Neutrophil (primary cell): ENCODE data around the gene EXOC6B.

Experiments
- H3K27ac ChIP-seq: fragments of 200-600 bp; sonication (generic); 2 replicates; pipeline ENCODE4 v1.5.1; 2016; ENCODE audit warnings: mild to moderate bottlenecking, moderate library complexity
- H3K27me3 ChIP-seq: fragments of 200-600 bp; sonication (generic); 2 replicates; pipeline ENCODE4 v1.6.0; 2016; ENCODE audit warnings: mild to moderate bottlenecking
- H3K36me3 ChIP-seq: fragments of 200-600 bp; sonication (generic); 2 replicates; pipeline ENCODE4 v1.5.1; 2017
- H3K4me1 ChIP-seq, 2 experiments: fragments of 200-600 bp in 1 of 2; sonication (generic) in 1 of 2; 1 replicate in 1 of 2; 2 replicates in 1 of 2; pipeline versions ENCODE4 v1.5.1 to v1.6.1; 2013 to 2016; ENCODE audit warnings: low read depth in 1 of 2, low read length in 1 of 2, mild to moderate bottlenecking in 1 of 2, moderate library complexity in 1 of 2; ENCODE audit not compliant: control insufficient read depth in 1 of 2, insufficient read depth in 1 of 2
- H3K4me3 ChIP-seq, 2 experiments: fragments of 200-600 bp in 1 of 2; sonication (generic) in 1 of 2; 1 replicate in 1 of 2; 2 replicates in 1 of 2; pipeline ENCODE4 v1.5.1; 2013 to 2016; ENCODE audit warnings: low read depth in 1 of 2, low read length in 1 of 2, mild to moderate bottlenecking in 1 of 2, moderate library complexity in 1 of 2
- H3K9me3 ChIP-seq: fragments of 200-600 bp; sonication (generic); 2 replicates; pipeline ENCODE4 v1.5.1; 2016
- CTCF ChIP-seq: fragments of 200-600 bp; sonication (generic); IDR thresholded peaks from 2 replicates; pipeline ENCODE4 v1.5.1; 2016; ENCODE audit warnings: antibody characterized with exemption

EXOC6B gene

GRCh38 chr2:72822794-72823193, 3.0 kb downstream of the EXOC6B start:
- no peak for TF ChIP-seq CTCF
- no peaks in the 10 kb centered on the region for H3K36me3 ChIP-seq
- H3K4me1 ChIP-seq = peaks cover 7 to 9% of the 10 kb centered on the region in 2 experiments
- H3K27ac ChIP-seq = no peak overlapping the region
- no peaks in the 10 kb centered on the region for H3K9me3 ChIP-seq
- H3K27me3 ChIP-seq = peaks cover 54% of the 10 kb centered on the region
- H3K4me3 ChIP-seq = no peak overlapping the region

GRCh38 chr2:72821983-72822382, 3.9 kb downstream of the EXOC6B start:
- peaks cover 7 to 9% of the 10 kb centered on the region in 2 experiments for H3K4me1 ChIP-seq
- no peak overlapping the region for H3K27ac ChIP-seq
- peaks cover 48% of the 10 kb centered on the region for H3K27me3 ChIP-seq
- no peak overlapping the region for H3K4me3 ChIP-seq
- no peaks in the 10 kb centered on the region for H3K9me3 ChIP-seq
- no peak for TF ChIP-seq CTCF
- no peaks in the 10 kb centered on the region for H3K36me3 ChIP-seq

- no peak overlapping the region for H3K4me3 ChIP-seq
- peaks cover 40% of the 10 kb centered on the region for H3K27me3 ChIP-seq
- peaks cover 7 to 9% of the 10 kb centered on the region in 2 experiments for H3K4me1 ChIP-seq
- no peak for TF ChIP-seq CTCF
- H3K9me3 ChIP-seq = no peaks in the 10 kb centered on the region
- no peak overlapping the region for H3K27ac ChIP-seq
- H3K36me3 ChIP-seq = no peaks in the 10 kb centered on the region
Observed at GRCh38 chr2:72821118-72821517, 4.7 kb downstream of the EXOC6B start.

- Histone ChIP-seq H3K27me3 (peaks cover 23% of the 10 kb centered on the region), H3K36me3 (no peaks in the 10 kb centered on the region), H3K4me1 (no peaks in the 10 kb centered on the region), H3K27ac (no peak overlapping the region), H3K4me3 (no peak overlapping the region), H3K9me3 (no peaks in the 10 kb centered on the region)
- no peak for TF ChIP-seq CTCF
Observed at GRCh38 chr2:72819501-72819900, 6.3 kb downstream of the EXOC6B start.

- no peaks in the 10 kb centered on the region for H3K36me3 ChIP-seq
- H3K27me3 ChIP-seq = peaks cover 5% of the 10 kb centered on the region
Observed at GRCh38 chr2:72815655-72816278, 10.1 kb downstream of the EXOC6B start.

More at GRCh38 chr2:72815655-72816278, 10.1 kb downstream of the EXOC6B start:
- Histone ChIP-seq H3K4me1 (no peaks in the 10 kb centered on the region), H3K4me3 (no peak overlapping the region), H3K27ac (no peak overlapping the region), H3K9me3 (no peaks in the 10 kb centered on the region)
- no peak for TF ChIP-seq CTCF
